HG03432 (cell line): ENCODE measurements around the gene MBD6.
"Not testable (repeated sequence)": the region's sequence is repeated elsewhere in the genome, so short reads cannot be mapped to it uniquely, and the experiment has no call there.

Experiments used
- ATAC-seq: cut with Tn5 transposase; IDR thresholded peaks from one replicate; pipeline ENCODE4 v1.9.1; 2021; ENCODE audit warnings: mild to moderate bottlenecking, moderate library complexity; ENCODE audit not compliant: unreplicated experiment

MBD6 gene

DNA sequence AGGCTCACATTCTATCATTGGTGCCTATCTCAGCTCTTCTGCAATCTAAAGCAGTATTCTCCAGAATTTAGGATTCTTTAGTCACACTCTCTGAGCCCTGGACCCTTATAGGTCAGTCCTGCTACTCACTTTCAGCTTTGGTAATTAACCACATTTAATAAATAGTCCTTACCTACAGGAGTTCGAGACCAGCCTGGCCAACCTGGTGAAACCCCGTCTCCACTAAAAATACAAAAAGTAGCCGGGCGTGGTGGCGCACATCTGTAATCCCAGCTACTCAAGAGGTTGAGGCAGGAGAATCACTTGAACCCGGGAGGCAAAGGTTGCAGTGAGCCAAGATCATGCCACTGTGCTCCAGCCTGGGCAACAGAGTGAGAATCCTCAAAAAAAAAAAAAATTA, 8.9 kb upstream of the MBD6 start:
- ATAC-seq = not testable (repeated sequence)

DNA sequence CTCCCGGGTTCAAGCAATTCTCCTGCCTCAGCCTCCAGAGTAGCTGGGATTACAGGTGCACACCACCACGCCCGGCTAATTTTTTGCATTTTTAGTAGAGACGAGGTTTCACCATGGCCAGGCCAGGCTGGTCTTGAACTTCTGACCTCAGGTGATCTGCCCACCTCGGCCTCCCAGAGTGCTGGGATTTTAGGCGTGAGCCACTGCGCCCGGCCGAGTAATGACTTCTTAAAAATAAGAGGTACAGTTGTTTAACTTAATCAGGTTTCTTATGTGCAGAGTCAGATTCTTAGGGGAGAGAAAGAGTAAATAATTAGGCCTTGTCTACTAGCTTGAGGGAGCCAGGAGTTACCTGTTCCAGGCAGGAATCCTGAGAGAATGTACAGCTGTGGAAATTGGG, 8.4 kb upstream of the MBD6 start:
- ATAC-seq = not testable (repeated sequence)

DNA sequence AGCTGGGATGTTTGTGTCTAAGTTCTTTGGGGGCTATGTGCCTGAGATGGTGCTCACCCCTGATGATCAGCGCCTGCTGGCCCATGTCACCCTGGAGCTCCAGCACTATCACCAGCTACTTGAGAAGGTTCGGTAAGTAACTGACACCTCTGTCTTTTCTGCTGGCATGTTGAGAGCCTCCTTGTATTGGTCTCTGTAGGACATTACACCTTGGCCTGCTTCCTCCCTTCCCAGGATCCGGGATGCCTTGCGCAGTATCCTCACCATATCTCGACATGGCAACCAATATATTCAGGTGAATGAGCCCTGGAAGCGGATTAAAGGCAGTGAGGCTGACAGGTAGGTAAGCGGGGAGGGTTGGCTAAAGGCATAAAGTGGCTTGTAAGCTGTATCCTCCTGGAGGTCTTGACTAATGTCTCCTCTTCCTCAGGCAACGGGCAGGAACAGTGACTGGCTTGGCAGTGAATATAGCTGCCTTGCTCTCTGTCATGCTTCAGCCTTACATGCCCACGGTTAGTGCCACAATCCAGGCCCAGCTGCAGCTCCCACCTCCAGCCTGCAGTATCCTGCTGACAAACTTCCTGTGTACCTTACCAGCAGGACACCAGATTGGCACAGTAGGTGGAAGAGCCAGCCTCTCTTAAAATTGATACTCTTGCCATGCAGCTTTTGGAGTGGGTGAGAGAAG, 7.8 kb upstream of the MBD6 start:
- ATAC-seq = no peak

DNA sequence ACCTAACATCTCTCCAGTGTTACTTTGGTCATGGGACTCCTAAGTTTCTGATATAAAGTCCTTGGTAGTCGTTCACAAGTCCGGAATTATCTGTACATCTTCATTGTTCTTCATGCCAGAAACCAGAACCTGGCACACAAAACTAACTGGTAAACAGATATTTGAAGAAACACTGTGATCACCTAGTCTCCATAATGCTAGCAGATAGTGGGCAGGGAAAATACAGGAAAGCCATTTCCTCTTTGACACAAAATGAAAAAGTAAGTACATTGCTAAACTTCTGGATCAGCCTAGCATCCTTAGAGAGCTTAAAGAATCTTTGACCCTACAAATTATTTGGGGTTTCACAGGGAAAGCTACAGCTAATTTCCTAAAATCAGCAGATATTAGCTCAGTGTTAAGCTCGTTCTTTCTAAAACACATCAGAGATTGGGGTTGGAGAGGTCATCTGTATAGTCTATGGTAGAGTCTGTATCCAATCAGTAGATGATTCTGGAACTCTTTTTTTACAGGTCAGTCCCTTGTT, 7.2 kb upstream of the MBD6 start:
- ATAC-seq = no peak

DNA sequence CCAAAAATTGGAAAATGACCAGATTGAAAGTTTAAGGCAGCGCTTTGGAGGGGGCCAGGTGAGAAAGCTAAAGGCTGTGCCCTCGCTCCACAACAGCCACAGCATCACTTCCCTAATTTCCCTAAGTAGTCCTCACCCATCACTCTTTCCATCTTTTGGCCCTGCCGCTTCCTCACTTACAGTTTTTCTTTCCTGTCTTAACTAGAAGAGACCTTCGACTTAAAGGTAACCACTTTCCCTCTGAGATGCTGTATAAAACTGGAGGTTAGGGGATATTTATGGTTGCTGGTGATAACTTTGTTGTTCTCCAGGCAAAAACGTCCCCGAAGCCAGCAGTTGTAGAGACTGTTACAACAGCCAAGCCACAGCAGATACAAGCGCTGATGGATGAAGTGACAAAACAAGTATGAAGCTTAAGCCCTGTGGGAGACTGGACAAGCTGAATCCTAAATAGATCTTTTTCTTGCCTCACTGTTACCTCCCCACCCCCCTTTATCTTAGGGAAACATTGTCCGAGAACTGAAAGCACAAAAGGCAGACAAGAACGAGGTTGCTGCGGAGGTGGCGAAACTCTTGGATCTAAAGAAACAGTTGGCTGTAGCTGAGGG, 6.6 kb upstream of the MBD6 start:
- no peak for ATAC-seq

DNA sequence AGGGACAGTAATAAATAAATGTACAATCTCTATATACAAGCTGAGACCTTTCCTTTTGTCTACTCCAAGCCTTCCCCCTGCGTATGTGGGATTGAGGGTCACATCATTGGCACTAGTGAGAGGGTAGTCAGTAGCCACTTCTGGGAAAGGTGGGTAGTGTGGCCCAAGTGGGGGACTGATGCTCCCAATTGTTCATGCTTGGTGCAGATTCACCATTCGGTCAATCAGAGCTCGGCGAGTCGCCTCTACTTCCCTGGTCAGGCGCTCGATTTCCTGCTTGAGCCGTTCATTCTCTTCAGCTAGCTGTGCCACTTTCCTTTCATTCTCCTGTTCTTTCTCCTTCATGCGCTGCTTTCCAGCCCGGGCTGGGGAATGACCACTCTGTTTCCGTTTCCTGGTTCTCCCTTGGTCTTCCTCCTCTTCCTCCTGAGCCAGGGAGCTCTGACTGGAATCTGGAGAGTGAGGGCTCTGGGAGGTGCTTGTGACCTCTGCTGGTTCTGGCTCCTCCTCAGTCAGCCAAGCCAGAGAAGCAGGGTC, 5.9 kb upstream of the MBD6 start:
- ATAC-seq = no peak

DNA sequence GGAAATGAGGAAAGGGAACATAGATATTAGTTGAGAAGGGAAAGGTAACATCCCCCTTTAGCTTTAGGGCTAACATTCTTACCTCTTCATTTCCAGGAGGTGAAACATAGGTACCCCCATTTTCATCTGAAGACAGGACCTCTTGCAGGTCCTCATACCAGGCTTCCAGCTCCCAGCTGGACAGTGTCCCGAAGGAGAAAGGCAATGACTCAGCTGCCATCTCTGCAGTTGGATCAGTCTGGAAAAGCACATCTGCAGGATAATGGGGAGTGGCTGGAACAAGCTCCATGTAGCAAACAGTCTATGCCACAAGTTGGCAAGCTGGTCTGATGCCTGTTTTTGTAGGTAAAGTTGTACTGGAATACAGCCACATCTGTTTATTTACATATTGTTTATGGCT, 5.4 kb upstream of the MBD6 start:
- no peak for ATAC-seq

DNA sequence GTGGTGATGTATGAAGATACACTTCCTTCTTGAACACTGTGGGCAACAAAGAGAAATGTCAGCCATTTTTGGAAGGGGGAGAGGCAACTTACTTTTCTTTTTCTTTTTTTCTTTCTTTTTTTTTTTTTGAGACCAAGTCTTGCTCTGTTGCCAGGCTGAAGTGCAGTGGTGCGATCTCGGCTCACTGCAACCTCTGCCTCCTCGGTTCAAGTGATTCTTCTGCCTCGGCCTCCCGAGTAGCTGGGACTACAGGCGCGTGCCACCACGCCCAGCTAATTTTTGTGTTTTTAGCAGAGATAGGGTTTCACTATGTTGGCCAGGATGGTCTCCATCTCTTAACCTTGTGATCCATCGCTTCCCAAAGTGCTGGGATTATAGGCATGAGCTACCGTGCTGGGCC, 4.9 kb upstream of the MBD6 start:
- not testable (repeated sequence) for ATAC-seq

DNA sequence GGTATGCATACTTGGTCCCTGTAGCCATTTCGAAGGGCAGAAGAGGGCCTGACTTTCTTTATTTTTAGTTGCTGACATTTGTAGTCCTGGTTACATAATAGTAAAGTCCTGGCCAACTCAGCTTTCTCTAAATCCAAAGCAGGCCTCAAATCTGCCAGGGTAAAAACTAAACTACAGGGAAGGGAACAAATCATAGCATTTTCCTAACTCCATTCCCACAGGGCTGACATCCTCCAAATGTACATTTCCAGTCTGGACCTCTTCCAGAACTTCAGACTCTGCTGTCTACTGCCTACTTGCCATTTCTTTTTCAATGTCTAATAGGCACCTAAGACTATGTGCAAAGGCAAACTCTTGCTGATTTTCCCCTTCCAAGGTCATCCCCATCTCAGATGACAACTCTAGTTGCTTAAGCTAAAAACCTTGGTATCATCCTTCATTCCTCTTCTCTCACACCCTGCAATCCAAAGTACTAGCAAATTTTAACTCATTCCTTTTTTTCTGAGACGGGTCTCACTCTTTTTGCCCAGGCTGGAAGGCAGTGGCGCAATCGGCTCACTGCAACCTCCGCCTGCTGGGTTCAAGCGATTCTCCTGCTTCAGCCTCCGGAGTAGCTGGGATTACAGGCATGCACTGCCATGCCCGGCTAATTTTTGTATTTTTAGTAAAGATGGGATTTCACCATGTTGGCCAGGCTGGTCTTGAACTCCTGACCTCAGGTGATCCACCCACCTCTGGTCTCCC, 4.3 kb upstream of the MBD6 start:
- no peak for ATAC-seq

DNA sequence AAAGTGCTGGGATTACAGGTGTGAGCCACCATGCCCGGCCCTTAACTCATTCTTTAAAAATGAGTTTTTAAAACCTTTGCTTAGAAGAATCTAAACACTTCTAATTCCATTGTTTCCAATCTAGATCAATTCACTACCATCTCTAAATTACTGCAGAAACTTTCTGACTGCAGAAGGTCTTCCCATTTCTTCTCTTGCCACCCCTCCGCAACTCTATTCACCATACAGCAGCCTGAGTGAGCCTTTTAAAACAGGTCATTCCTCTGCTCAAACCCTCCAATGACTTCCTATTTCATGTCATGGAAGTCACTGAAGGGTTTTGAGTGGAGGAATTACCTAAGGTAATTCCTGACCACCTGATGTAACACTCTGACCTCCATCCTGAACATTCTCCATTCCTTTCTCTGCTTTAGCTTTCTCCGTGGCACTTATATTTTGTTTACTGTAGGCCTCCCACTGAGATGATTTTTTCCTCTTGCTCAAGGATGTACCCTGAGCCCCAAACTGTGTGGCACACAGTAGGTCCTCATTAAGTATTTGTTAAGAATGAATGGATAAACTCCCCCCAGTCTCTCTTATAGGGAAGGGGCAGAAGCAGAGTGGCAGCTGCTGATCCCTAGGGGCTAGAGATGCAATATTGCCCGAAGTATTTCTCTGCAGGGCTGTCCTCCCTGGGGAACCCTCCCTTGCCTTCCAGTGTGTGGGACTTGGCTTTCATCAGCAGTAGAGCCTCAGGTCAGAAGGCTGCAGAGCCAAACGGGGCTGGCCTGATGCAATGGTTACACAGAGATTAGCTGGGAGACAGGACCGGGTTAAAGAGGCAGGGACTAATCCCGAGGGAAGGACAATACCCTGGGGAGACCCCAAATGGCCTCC, 3.5 kb upstream of the MBD6 start:
- ATAC-seq = no peak

DNA sequence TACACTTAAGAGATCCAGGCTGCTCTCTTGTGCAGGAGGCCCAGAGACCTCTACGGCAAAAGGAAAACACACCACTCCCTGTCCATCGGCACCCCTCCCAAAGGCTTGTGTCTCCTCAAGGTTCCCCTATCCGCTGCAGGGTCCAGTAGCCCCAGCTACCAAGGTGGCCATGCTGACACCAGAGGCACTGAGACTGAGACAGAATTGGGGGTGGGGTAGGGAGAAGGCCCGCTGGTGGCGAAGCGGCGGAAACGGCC, 2.9 kb upstream of the MBD6 start:
- ATAC-seq = peak; percentile 2

DNA sequence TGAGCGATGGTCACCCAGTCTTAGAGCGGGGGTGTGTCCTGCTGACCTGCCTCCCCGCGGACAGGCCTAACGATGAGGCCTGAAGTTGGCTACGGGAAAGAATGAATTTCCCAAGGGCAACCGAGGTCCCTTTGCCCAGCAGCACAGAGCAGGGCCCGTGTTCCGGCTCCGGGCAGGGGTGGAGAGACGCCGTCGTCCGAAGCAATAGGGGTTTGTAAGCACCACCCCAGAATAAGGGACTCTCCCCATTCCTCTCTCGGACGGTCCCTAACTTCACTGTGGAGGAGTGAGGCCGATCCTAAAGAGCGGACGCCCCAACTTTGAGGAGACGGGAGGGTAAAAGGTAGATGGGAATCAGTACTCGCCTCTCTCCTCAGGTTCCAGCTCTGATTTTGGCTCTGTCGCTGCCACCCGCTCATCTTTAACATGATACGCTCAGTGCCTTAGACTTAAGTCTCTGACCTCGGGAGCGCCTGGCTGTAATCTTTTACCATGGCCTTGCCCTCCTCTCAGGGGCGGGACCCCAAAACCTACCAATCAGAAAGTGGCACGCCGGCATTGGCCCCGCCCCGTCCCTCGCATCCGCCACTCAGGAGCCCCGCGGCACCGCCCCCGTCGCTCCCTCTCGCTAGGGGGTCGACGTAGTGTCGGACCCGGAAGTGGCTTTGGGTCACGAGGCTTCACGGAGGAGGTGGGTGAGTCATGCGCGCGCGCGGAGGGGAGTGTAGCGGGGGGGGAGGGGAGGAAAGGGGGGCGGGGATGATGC, 2.4 kb upstream of the MBD6 start, which contains the start of gene DDIT3:
Gene DDIT3, minus strand, starts transcription at position 462 of the 766 bp plus-strand sequence. CDS start 3,108 bp downstream, outside the sequence.
- ATAC-seq = peak; percentile 70

DNA sequence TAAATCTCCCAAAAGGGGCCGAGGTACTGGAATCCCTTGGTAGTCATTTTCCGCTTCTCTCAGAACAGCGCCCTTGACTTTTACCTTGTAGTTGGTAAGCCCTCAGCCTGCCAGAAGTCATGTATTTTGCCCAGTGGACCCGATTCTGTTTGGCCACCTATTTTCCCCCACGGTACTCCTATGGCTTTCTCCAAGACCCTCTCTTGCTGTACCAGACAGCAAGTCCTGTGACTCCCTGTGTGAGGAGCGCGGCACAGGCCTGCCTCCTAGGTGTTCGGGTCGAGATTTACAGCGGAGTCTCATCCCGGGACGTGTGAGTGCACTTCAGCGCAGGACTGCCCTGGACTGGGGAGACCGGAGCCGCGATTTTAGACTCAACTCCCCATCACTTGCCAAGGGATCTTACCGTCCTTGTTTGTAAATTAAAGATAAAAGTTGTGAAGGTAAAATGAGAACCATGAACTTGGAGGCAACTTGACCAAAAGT, 1.1 kb upstream of the MBD6 start:
- no peak for ATAC-seq

DNA sequence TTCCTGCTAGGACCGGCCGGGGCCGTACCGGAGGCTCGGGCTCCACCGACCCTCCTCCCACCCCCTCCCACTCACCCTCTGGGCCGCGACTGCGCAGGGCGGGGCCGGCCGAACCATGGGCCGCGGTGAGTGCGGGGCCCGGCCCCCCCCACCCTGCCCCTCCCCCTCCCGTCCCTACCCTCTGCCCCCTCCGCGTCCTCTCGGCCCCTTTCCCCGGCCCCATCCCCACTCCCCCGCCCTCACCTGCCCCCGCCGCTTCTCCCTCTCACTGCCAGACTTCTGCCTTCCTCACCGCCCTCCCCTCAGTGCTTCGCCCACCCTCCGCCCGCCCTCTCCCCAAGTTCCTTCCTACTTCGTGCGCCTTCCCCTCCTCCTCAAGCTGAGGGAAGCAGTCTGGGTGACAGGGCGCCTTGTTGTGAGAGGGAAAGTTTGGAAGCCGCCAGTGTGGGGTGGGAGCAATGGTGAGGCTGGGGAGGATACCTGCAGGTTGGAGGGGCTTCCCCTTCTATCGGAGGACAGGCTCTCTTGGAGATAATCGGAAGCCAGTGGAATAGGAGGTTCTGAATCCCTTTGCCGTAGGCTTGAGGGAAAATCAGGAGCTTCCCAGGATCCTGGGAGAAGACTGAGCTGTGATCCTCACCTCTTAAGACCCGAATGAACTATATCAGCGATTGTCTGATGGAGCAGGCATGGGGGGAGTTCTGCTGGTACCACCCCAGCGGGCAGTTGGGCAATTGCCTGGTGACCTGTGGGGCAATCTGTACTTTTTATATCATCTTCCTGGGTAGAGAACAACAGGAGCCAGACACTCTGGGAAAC, 472 bp downstream of the MBD6 start:
- ATAC-seq = no peak

DNA sequence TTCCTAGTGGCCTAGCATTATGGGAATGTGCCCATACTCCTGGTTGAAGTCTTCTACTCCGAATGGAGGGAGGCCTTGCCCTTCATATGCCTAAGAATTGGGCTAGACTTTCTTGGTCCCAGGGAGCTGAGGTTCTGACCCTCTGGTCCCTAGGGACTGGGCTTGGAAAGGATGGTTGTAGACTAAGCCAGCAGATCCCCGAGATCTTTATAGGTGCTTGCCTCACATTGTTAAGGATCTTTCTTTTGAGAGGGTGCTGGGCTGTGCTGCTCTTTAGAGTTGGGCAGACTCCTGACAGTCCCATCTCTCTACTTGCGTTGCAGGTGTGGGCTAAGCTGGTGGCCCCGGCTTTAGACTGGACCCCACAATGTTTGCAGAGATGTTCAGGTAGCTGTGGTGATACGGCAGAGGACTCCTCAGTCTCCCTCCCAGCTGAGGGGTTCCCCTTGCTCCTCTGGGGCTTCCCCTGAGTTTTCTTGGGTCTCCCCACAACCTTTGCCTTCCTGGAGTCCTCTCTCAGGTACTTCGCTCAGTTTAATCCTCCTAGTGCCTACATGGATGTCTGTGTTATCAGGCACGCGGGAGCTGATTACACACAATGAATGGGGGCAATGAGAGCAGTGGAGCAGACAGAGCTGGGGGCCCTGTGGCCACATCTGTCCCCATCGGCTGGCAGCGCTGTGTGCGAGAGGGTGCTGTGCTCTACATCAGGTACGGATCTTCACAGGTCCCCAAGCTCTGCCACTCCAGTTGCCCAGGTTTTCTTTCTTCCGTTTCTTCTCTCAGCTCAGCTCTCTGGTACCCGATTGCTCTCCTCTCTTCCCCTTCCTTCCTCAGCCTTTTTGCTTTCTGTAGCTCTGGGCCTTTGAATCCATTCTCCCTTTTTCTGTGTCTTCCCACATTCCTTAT, 1.3 kb downstream of the MBD6 start:
- no peak for ATAC-seq

DNA sequence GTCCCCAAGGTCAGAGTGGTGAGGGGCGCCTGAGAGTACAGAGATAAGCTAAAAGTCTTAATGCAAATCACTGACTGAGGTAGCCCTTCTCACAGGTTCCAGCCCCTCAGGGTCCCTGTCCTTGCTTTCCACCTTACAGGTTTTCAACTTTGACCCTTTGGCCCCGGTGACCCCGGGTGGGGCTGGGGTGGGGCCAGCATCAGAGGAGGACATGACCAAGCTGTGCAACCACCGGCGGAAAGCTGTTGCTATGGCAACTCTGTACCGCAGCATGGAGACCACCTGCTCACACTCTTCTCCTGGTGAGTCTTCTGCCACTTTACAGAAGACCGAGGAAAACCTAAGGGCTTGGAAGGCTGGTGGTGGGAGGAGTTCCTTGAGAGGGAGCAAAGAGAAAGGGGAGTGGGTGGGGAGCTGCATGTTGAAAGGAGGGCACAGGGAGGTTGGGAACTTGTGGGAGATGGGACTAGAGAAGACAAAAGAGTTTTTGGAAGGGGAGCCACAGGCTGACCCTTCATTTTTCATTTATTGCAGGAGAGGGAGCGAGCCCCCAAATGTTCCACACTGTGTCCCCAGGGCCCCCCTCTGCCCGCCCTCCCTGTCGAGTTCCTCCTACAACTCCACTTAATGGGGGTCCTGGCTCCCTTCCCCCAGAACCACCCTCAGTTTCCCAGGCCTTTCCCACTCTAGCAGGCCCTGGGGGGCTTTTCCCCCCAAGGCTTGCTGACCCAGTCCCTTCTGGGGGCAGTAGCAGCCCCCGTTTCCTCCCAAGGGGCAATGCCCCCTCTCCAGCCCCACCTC, 2.4 kb downstream of the MBD6 start:
- no peak for ATAC-seq
